ENCODE measurements around the gene SEC63. TPM values are rescaled to one million over a fixed set of nuclear protein-coding genes. Genes with fewer than 3 reads are reported as not detected.

SEC63 gene
- total and polyA plus RNA-seq, 10 donors = 21.2 to 93.9 (median 53.9) TPM

DNA sequence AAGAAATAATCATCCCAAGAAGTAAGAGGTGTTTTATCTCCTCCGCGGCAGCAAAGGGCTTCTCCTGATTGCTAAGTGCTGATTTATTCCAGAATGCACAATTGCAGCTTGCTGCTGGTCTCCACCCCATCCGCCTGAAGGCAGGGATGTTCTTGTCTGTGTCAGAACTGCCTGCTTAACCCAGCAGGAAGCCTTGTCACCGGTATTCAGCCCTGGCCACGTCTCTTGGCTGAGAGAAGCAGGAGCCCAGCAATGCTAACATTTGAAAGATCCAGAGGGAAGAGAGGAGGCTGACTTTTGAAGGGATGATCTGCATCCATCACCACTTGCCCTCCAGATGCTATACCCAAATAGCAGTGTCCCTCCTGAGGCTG lies 138.1 kb downstream of the SEC63 start:
- DNase-seq = no peak
- H3K4me1 ChIP-seq = peaks cover 10 to 89% (median 43%) of the 10 kb centered on the region in 6 donors
- no peaks in the 10 kb centered on the region for H3K27me3 ChIP-seq (replicated peaks in 1 of 7)
- TF ChIP-seq POLR2AphosphoS5 (IDR thresholded peaks at IDR 0.05) = peak in 2 of 3 donors; percentile 25 to 46
- TF ChIP-seq POLR2A (IDR thresholded peaks at IDR 0.05) = no peak
- TF ChIP-seq, protein P1, sequence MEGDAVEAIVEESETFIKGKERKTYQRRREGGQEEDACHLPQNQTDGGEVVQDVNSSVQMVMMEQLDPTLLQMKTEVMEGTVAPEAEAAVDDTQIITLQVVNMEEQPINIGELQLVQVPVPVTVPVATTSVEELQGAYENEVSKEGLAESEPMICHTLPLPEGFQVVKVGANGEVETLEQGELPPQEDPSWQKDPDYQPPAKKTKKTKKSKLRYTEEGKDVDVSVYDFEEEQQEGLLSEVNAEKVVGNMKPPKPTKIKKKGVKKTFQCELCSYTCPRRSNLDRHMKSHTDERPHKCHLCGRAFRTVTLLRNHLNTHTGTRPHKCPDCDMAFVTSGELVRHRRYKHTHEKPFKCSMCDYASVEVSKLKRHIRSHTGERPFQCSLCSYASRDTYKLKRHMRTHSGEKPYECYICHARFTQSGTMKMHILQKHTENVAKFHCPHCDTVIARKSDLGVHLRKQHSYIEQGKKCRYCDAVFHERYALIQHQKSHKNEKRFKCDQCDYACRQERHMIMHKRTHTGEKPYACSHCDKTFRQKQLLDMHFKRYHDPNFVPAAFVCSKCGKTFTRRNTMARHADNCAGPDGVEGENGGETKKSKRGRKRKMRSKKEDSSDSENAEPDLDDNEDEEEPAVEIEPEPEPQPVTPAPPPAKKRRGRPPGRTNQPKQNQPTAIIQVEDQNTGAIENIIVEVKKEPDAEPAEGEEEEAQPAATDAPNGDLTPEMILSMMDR (IDR thresholded peaks at IDR 0.05 in 8 of 11, conservative IDR thresholded peaks at IDR 0.05 in 3 of 11) = no peak
- peaks cover 0 to 4% (median 0%) of the 10 kb centered on the region in 6 donors for H3K36me3 ChIP-seq
- intact Hi-C loops (cut with DNase I; ENCODE audit: low total_unique reads) = no loop called here
- no peaks in the 10 kb centered on the region for H3K9me3 ChIP-seq
- 45 to 62% (median 57%) methylated on average over 5 of the region's 5 CpGs for WGBS, 5 donors
- peak overlapping the region in 6 of 8 donors; percentile 16 to 67 (median 22) for H3K4me3 ChIP-seq
- peak overlapping the region in 7 of 8 donors; percentile 49 to 89 (median 82) for H3K27ac ChIP-seq

DNA sequence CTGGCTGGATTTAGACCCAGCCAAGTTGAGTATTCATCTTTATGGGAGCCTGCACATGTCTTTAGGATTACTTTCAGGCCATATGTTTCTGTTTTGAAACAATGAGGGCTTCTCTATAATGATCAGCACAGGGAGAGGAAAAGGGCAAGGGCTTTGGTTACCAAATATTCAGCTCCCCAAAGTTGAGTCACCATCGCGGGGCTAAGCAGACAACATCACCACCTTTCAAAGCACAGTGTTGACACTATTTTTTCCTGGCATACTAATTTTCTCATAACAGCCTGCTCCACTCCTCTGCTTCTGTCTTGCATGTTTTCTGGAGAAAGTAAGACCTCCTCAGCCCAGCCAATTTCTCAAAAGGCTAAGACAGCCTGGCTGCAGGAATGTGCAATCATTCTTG lies 138.8 kb downstream of the SEC63 start:
- Histone ChIP-seq H3K9me3 (no peaks in the 10 kb centered on the region), H3K36me3 (peaks cover 0 to 4% (median 0%) of the 10 kb centered on the region in 6 donors), H3K27me3 (replicated peaks in 1 of 7) (no peaks in the 10 kb centered on the region), H3K27ac (no peak overlapping the region), H3K4me3 (no peak overlapping the region), H3K4me1 (peaks cover 10 to 81% (median 38%) of the 10 kb centered on the region in 6 donors)
- TF ChIP-seq, protein P1 (IDR thresholded peaks at IDR 0.05 in 8 of 11, conservative IDR thresholded peaks at IDR 0.05 in 3 of 11) = no peak
- TF ChIP-seq POLR2A (IDR thresholded peaks at IDR 0.05) = no peak
- TF ChIP-seq POLR2AphosphoS5 (IDR thresholded peaks at IDR 0.05) = no peak
- intact Hi-C loops (cut with DNase I; ENCODE audit: low total_unique reads) = no loop called here
- WGBS, 5 donors = 61 to 78% (median 70%) methylated on average over 2 of the region's 2 CpGs
- DNase-seq = no peak

DNA sequence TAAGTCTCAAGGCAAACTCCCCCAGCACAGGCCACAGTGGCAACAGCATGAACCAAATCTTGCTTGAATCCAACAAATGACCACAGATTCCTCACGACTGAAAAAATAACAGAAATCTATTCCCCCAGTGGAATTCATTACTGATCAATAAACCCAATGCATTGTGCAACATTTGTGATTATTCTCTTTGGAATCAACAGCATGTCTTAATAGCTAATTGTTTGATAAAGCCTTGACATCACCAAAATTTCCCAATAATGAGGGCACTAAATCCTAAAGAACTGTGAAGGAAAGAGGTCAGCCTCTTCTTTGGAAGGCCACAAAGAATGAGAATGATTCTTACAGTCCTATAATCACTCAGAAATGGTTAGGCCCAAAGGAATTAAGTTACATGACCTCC lies 139.7 kb downstream of the SEC63 start:
- 38 to 80% (median 53%) methylated on average over 1 of the region's 1 CpG for WGBS, 5 donors

DNA sequence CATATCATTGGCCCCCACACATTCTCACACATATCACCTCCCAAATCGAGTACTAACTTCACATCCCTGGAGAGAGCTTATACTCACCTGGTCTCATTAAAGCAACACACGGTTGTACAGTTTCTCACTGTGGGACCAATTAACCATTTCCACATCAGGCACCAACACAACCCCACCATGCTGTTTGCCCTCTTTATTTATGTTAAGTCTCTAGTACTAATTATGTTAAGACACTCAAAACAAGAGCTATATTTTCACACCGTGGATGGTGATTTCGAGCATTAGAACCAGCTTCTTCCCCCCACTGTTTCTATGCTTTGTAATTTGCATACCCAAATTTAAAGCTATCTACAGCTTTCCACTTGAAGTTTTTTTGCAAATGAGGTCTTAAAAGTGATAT lies 140.2 kb downstream of the SEC63 start:
- no peak overlapping the region for H3K4me3 ChIP-seq
- TF ChIP-seq POLR2A (IDR thresholded peaks at IDR 0.05) (no peak), POLR2AphosphoS5 (IDR thresholded peaks at IDR 0.05) (no peak)
- TF ChIP-seq, protein P1 (IDR thresholded peaks at IDR 0.05 in 8 of 11, conservative IDR thresholded peaks at IDR 0.05 in 3 of 11) = no peak
- no peaks in the 10 kb centered on the region for H3K27me3 ChIP-seq (replicated peaks in 1 of 7)
- H3K9me3 ChIP-seq = no peaks in the 10 kb centered on the region
- intact Hi-C loops (cut with DNase I; ENCODE audit: low total_unique reads) = no loop called here
- 56 to 64% (median 60%) methylated on average over 4 of the region's 4 CpGs for WGBS, 5 donors
- H3K36me3 ChIP-seq = peaks cover 0 to 4% (median 0%) of the 10 kb centered on the region in 6 donors
- DNase-seq = no peak
- H3K4me1 ChIP-seq = peaks cover 10 to 67% (median 35%) of the 10 kb centered on the region in 6 donors
- H3K27ac ChIP-seq = no peak overlapping the region

More for the DNA sequence above, 139.7 kb downstream of the SEC63 start:
- no peak for DNase-seq
- Histone ChIP-seq H3K9me3 (no peaks in the 10 kb centered on the region), H3K27ac (no peak overlapping the region), H3K27me3 (replicated peaks in 1 of 7) (no peaks in the 10 kb centered on the region), H3K4me3 (no peak overlapping the region), H3K4me1 (peaks cover 10 to 72% (median 36%) of the 10 kb centered on the region in 6 donors), H3K36me3 (peaks cover 0 to 4% (median 0%) of the 10 kb centered on the region in 6 donors)
- intact Hi-C loops (cut with DNase I; ENCODE audit: low total_unique reads) = no loop called here
- TF ChIP-seq POLR2A (IDR thresholded peaks at IDR 0.05) (no peak), POLR2AphosphoS5 (IDR thresholded peaks at IDR 0.05) (no peak)

Small RNA genes within 50 kb of the gene (small RNA-seq; reads per million reads assigned to genes)
- gene MTHFD2P3 (0 reads per million in 4 donors), gene RF00045 (0 reads per million in 4 donors), gene RNU6-437P (0 reads per million in 4 donors)

Other genes with a start within 250 kb of the SEC63 start
- gene SCML4, start 133.9 kb downstream of the SEC63 start, total RNA-seq = 10 to 100 TPM; 15.8 to 39.8 (median 28.7) TPM
- 1 to 10 TPM; 6.6 to 8.8 (median 7.1) TPM for gene SCML4, start 133.9 kb downstream of the SEC63 start, polyA plus RNA-seq
- gene OSTM1, start 116.5 kb upstream of the SEC63 start, total RNA-seq = 100 to 1,000 TPM in 3 of 7 donors, 10 to 100 TPM in 4; 51.2 to 146 (median 65.7) TPM
- 10 to 100 TPM; 12.5 to 15.3 (median 14.5) TPM for gene OSTM1, start 116.5 kb upstream of the SEC63 start, polyA plus RNA-seq
- not detected for gene NR2E1, start 207.8 kb upstream of the SEC63 start, total RNA-seq
- gene NR2E1, start 207.8 kb upstream of the SEC63 start, polyA plus RNA-seq = not detected